CD4-positive, alpha-beta T cell treated with Interleukin-10 for 1 hour (primary cell): ENCODE data around the gene CDX2.

ENCODE experiments used
- DNase-seq: peaks from one replicate; pipeline ENCODE4 v3.0.0-alpha.2; 2020

The CDX2 gene

GRCh38 chr13:27978301-27978968, 9.3 kb upstream of the CDX2 start:
- no peak for DNase-seq

- no peak for DNase-seq
Measured at GRCh38 chr13:27977476-27978300, 8.6 kb upstream of the CDX2 start.

- no peak for DNase-seq
Measured at GRCh38 chr13:27976362-27977091, 7.4 kb upstream of the CDX2 start.

- DNase-seq = no peak
Measured at GRCh38 chr13:27975564-27976361, 6.6 kb upstream of the CDX2 start.

- DNase-seq = no peak
Measured at GRCh38 chr13:27973961-27974662, 5.0 kb upstream of the CDX2 start.

- no peak for DNase-seq
Measured at GRCh38 chr13:27973291-27973690, 4.2 kb upstream of the CDX2 start.

GRCh38 chr13:27972478-27972820, 3.3 kb upstream of the CDX2 start:
- DNase-seq = no peak

GRCh38 chr13:27971776-27972477, 2.8 kb upstream of the CDX2 start:
- no peak for DNase-seq

- no peak for DNase-seq
Measured at GRCh38 chr13:27971236-27971645, 2.1 kb upstream of the CDX2 start.

- DNase-seq = no peak
Measured at GRCh38 chr13:27970382-27971235, 1.5 kb upstream of the CDX2 start.

GRCh38 chr13:27969866-27970229, 733 bp upstream of the CDX2 start:
- no peak for DNase-seq

GRCh38 chr13:27968316-27969081, 616 bp downstream of the CDX2 start:
- no peak for DNase-seq

- DNase-seq = no peak
Measured at GRCh38 chr13:27967736-27968315, 1.3 kb downstream of the CDX2 start.

GRCh38 chr13:27967203-27967735, 1.8 kb downstream of the CDX2 start:
- no peak for DNase-seq

- DNase-seq = no peak
Measured at GRCh38 chr13:27966641-27967202, 2.4 kb downstream of the CDX2 start.

GRCh38 chr13:27965740-27966640, 3.1 kb downstream of the CDX2 start:
- no peak for DNase-seq

GRCh38 chr13:27965343-27965739, 3.8 kb downstream of the CDX2 start:
- DNase-seq = no peak
